GM12878 (cell line): ENCODE data around the gene BIN1. TPM values are rescaled to one million over a fixed set of nuclear protein-coding genes. Genes with fewer than 3 reads are reported as not detected.

Source experiments
- ATAC-seq: fragments of 200-7000 bp; cut with Tn5 transposase; 3 replicates; pipeline ENCODE4 v1.9.1; 2020; ENCODE audit warnings: mild to moderate bottlenecking, moderate library complexity
- BruUV-seq: library from RNA; stranded (reverse); fragments of 400-500 nt; replicated peaks from 2 replicates; lab custom pipeline; 2021; lab: Mats Ljungman, UMichigan
- CTCF ChIA-PET: fragments of 300-600 bp; sonication (Branson Sonifier 250); formaldehyde crosslinking; extraction: SDS; loops from one replicate; lab custom pipeline; 2021; ENCODE audit warnings: inconsistent platforms; lab: Yijun Ruan, JAX
- POLR2A ChIA-PET: fragments of 350-600 bp; formaldehyde crosslinking; extraction: SDS; loops from one replicate; lab custom pipeline; 2021; ENCODE audit warnings: inconsistent platforms; lab: Charles Lee
- RAD21 ChIA-PET: fragments of 300-600 bp; sonication (Branson Sonifier 250); formaldehyde crosslinking; loops from one replicate; lab custom pipeline; 2023; ENCODE audit warnings: antibody characterized with exemption; ENCODE audit not compliant: unreplicated experiment; lab: Charles Lee
- SMC1A ChIA-PET: fragments of 300-600 bp; sonication (Branson Sonifier 250); formaldehyde crosslinking; loops from one replicate; lab custom pipeline; 2023; ENCODE audit not compliant: unreplicated experiment, uncharacterized antibody; lab: Charles Lee
- DNase-seq: peaks from one replicate; pipeline ENCODE4 v3.0.0-alpha.2; 2011; ENCODE audit warnings: low read depth, low spot score
- FAIRE-seq: peaks from 3 replicates; lab custom pipeline; 2011; peaks lifted over from hg19 to GRCh38; lab: Jason Lieb, UNC
- H2AFZ ChIP-seq: 2 replicates; pipeline ENCODE4 v1.6.0; 2011; ENCODE audit warnings: low read depth, low read length, control low read depth; ENCODE audit not compliant: control insufficient read depth
- H3K27ac ChIP-seq: 2 replicates; pipeline ENCODE4 v1.5.1; 2011; ENCODE audit warnings: control low read depth; ENCODE audit not compliant: control insufficient read depth, insufficient read depth
- H3K27me3 ChIP-seq, 2 experiments: replicated peaks in 1 of 2; 2 replicates each; pipeline versions ENCODE4 v1.6.0 to v1.6.1; 2011; ENCODE audit warnings: low read length in 1 of 2; ENCODE audit not compliant: control insufficient read depth in 2 of 2, insufficient read depth in 2 of 2
- H3K36me3 ChIP-seq, 2 experiments: 2 replicates each; pipeline ENCODE4 v1.5.1; 2011; ENCODE audit warnings: low read length in 1 of 2; ENCODE audit not compliant: control insufficient read depth in 2 of 2, insufficient read depth in 2 of 2
- H3K4me1 ChIP-seq: 2 replicates; pipeline ENCODE4 v1.6.1; 2011; ENCODE audit warnings: mild to moderate bottlenecking, low read length, moderate library complexity, mixed read lengths; ENCODE audit not compliant: control insufficient read depth, insufficient read depth
- H3K4me2 ChIP-seq: 2 replicates; pipeline ENCODE4 v1.6.0; 2011; ENCODE audit warnings: control low read depth; ENCODE audit not compliant: control insufficient read depth, insufficient read depth
- H3K4me3 ChIP-seq: fragments of 200-600 bp; sonication (generic); 2 replicates; pipeline ENCODE4 v1.5.1; 2016
- H3K79me2 ChIP-seq: 2 replicates; pipeline ENCODE4 v1.6.0; 2011; ENCODE audit warnings: low read length; ENCODE audit not compliant: control insufficient read depth, insufficient read depth
- H3K9ac ChIP-seq: 2 replicates; pipeline ENCODE4 v1.8.0; 2011; ENCODE audit warnings: low read length, control low read depth, mixed read lengths; ENCODE audit not compliant: control insufficient read depth, insufficient read depth
- H3K9me3 ChIP-seq: replicated peaks from 3 replicates; pipeline ENCODE4 v1.5.1; 2011; ENCODE audit warnings: mild to moderate bottlenecking, low read length; ENCODE audit not compliant: control insufficient read depth, insufficient read depth
- H4K20me1 ChIP-seq: 2 replicates; pipeline ENCODE4 v1.6.0; 2011; ENCODE audit not compliant: control insufficient read depth, insufficient read depth
- CBFB ChIP-seq: IDR thresholded peaks from 2 replicates; pipeline ENCODE4 v1.6.1; 2016; ENCODE audit warnings: antibody characterized with exemption, low read depth
- CHD1 ChIP-seq: IDR thresholded peaks from 2 replicates; pipeline ENCODE4 v1.6.1; 2012; ENCODE audit warnings: low read depth, low read length, improper control_type of control experiment
- GATAD2B ChIP-seq: fragments of 450-650 bp; conservative IDR thresholded peaks from 2 replicates; pipeline ENCODE4 v1.6.1; 2017; ENCODE audit warnings: low read depth, mild to moderate bottlenecking, moderate library complexity
- TCF12 ChIP-seq: IDR thresholded peaks from 2 replicates; pipeline ENCODE4 v1.6.1; 2011; ENCODE audit warnings: low read depth, mild to moderate bottlenecking, low read length
- YY1 ChIP-seq: IDR thresholded peaks from 2 replicates; pipeline ENCODE4 v1.6.1; 2011; ENCODE audit warnings: low read depth, mild to moderate bottlenecking, low read length
- ZSCAN29 ChIP-seq: fragments of 450-650 bp; IDR thresholded peaks from 2 replicates; pipeline ENCODE4 v1.6.1; 2017; ENCODE audit warnings: mild to moderate bottlenecking, moderate library complexity
- WGBS: methylation state at CpG from one replicate; pipeline ENCODE4 v1.1.6; 2016; ENCODE audit warnings: low lambda C conversion rate; ENCODE audit not compliant: insufficient replicate concordance, insufficient coverage; ENCODE audit errors: missing lambda C conversion rate; 5-methylcytosine and 5-hydroxymethylcytosine counted together
- in situ Hi-C: fragments of 300-500 bp; cut with MboI; formaldehyde crosslinking; loops from 9 replicates; pipeline ENCODE4 v1.14.3; 2018; ENCODE audit warnings: mixed read lengths
- intact Hi-C: fragments of 100-400 bp; cut with micrococcal nuclease; formaldehyde crosslinking; loops from one replicate; pipeline ENCODE4 v1.14.2; 2022; ENCODE audit not compliant: unreplicated experiment
- polyA plus RNA-seq, 11 experiments: library from polyadenylated mRNA; depleted of rRNA in 4 of 11; unstranded in 6 of 11; stranded (reverse) in 5 of 11; fragments of >200 nt; fragmentation: Nextera tagmentation in 4 of 11; fragmentation: Illumina TruSeq in 1 of 11; extraction: Ambion mirVana in 4 of 11; extraction: Trizol in 1 of 11; gene quantifications; 1 replicate in 1 of 11; 2 replicates in 10 of 11; pipeline versions ENCODE4 v1.2.1 to v1.2.3, GENCODE V29; 2011 to 2016; ENCODE audit warnings: inconsistent platforms in 2 of 11, missing spikeins in 2 of 11, low read depth in 1 of 11
- total RNA-seq, 4 experiments: library from RNA; depleted of rRNA in 3 of 4; stranded (reverse); fragments of >200 nt in 3 of 4; fragmentation: Illumina TruSeq in 1 of 4; extraction: Trizol in 1 of 4; gene quantifications; 2 replicates each; pipeline versions ENCODE4 v1.2.1 to v1.2.3, GENCODE V29; 2013 to 2021
- TF ChIP-seq, protein P1 (sequence below): fragments of 450-650 bp; IDR thresholded peaks from 2 replicates; pipeline ENCODE4 v1.6.1; 2016; ENCODE audit warnings: mild to moderate bottlenecking
- TF ChIP-seq, protein P2 (sequence below): fragments of 450-650 bp; IDR thresholded peaks from 2 replicates; pipeline ENCODE4 v1.6.1; 2016; ENCODE audit warnings: mild to moderate bottlenecking, moderate library complexity, borderline replicate concordance
- TF ChIP-seq, protein P3 (sequence below): fragments of 450-650 bp; formaldehyde crosslinking; IDR thresholded peaks from 2 replicates; pipeline ENCODE4 v1.4.0; 2022; ENCODE audit warnings: mild to moderate bottlenecking, moderate library complexity
- TF ChIP-seq, protein P4 (sequence below): fragments of 450-650 bp; IDR thresholded peaks from 2 replicates; pipeline ENCODE4 v1.6.1; 2017; ENCODE audit warnings: mild to moderate bottlenecking, moderate library complexity

BIN1 gene
- total and polyA plus RNA-seq, 10 of the 15 experiments (the other 5 are each of a cell fraction or from before 2014, with no cell fraction given), result 0.32 to 21.3 (median 11.2) TPM

DNA sequence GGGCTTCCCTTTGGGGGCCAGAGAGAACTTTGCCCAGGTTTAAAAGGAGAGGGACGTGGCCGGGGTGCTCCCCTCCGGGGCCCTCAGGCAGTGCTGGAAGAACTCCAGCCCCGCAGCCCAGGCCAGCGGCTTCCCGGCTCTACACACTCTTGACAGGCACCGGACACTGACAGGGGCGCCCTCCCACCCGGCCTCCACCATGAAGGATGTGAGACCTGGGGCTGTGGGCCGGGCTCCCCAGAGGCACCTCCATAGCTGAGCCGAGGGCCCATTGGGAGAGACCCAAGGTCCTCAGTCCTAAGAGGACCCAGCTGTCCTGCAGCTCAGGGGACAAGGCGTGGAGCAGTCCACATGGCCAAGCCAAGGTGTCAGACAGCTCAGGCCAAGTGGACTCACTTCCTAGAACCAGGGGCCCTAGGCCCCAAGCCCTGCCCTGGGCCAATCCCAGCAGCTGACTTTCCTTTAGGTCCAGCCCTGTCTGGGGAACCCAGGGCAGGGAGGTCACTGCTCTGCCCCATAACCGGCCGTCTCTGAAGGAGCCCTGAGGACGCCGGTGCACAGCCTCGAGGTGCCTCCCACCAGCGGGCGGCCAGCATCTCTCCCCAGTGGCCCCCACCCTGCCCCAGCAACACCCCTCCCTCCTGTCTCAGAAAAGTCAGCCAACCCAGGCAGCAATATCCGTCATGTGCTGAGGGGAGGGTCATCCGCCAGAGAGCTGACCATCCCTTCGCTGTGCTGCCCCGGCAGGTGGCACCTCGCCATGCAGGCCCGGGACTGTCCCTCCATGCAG lies 51.8 kb downstream of the BIN1 start:
- ChIA-PET CTCF (no interaction called here), POLR2A (no interaction called here), RAD21 (interaction anchor here (0.6 kb wide), 1 partner anchor 191 kb away, joined by 3 read pairs; no protein-coding TSS in a partner anchor), SMC1A (no interaction called here)
- FAIRE-seq (no peak), ATAC-seq (no peak), DNase-seq (no peak)
- Histone ChIP-seq H3K79me2 (no peaks in the 10 kb centered on the region), H3K4me1 (no peaks in the 10 kb centered on the region), H3K36me3 (no peaks in the 10 kb centered on the region), H3K27ac (no peak overlapping the region), H3K4me2 (no peak overlapping the region), H3K9ac (no peak overlapping the region), H3K9me3 (no peaks in the 10 kb centered on the region), H3K27me3 (no peaks in the 10 kb centered on the region), H3K4me3 (no peak overlapping the region), H4K20me1 (no peaks in the 10 kb centered on the region), H2AFZ (no peak overlapping the region)
- BruUV-seq, result no TSS peak
- WGBS, result 80% methylated on average over 25 of the region's 25 CpGs
- in situ Hi-C loops (no loop called here), intact Hi-C loops (loop anchor here (10.0 kb wide), 1 partner anchor 170 kb away; no protein-coding TSS in a partner anchor)
- TF ChIP-seq TCF12 (no peak), ZSCAN29 (no peak), CHD1 (no peak), YY1 (no peak), CBFB (no peak), GATAD2B (no peak)
- TF ChIP-seq, protein P1, sequence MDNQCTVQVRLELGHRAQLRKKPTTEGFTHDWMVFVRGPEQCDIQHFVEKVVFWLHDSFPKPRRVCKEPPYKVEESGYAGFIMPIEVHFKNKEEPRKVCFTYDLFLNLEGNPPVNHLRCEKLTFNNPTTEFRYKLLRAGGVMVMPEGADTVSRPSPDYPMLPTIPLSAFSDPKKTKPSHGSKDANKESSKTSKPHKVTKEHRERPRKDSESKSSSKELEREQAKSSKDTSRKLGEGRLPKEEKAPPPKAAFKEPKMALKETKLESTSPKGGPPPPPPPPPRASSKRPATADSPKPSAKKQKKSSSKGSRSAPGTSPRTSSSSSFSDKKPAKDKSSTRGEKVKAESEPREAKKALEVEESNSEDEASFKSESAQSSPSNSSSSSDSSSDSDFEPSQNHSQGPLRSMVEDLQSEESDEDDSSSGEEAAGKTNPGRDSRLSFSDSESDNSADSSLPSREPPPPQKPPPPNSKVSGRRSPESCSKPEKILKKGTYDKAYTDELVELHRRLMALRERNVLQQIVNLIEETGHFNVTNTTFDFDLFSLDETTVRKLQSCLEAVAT, result no peak
- TF ChIP-seq, protein P2, sequence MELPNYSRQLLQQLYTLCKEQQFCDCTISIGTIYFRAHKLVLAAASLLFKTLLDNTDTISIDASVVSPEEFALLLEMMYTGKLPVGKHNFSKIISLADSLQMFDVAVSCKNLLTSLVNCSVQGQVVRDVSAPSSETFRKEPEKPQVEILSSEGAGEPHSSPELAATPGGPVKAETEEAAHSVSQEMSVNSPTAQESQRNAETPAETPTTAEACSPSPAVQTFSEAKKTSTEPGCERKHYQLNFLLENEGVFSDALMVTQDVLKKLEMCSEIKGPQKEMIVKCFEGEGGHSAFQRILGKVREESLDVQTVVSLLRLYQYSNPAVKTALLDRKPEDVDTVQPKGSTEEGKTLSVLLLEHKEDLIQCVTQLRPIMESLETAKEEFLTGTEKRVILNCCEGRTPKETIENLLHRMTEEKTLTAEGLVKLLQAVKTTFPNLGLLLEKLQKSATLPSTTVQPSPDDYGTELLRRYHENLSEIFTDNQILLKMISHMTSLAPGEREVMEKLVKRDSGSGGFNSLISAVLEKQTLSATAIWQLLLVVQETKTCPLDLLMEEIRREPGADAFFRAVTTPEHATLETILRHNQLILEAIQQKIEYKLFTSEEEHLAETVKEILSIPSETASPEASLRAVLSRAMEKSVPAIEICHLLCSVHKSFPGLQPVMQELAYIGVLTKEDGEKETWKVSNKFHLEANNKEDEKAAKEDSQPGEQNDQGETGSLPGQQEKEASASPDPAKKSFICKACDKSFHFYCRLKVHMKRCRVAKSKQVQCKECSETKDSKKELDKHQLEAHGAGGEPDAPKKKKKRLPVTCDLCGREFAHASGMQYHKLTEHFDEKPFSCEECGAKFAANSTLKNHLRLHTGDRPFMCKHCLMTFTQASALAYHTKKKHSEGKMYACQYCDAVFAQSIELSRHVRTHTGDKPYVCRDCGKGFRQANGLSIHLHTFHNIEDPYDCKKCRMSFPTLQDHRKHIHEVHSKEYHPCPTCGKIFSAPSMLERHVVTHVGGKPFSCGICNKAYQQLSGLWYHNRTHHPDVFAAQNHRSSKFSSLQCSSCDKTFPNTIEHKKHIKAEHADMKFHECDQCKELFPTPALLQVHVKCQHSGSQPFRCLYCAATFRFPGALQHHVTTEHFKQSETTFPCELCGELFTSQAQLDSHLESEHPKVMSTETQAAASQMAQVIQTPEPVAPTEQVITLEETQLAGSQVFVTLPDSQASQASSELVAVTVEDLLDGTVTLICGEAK, result no peak
- TF ChIP-seq, protein P3, sequence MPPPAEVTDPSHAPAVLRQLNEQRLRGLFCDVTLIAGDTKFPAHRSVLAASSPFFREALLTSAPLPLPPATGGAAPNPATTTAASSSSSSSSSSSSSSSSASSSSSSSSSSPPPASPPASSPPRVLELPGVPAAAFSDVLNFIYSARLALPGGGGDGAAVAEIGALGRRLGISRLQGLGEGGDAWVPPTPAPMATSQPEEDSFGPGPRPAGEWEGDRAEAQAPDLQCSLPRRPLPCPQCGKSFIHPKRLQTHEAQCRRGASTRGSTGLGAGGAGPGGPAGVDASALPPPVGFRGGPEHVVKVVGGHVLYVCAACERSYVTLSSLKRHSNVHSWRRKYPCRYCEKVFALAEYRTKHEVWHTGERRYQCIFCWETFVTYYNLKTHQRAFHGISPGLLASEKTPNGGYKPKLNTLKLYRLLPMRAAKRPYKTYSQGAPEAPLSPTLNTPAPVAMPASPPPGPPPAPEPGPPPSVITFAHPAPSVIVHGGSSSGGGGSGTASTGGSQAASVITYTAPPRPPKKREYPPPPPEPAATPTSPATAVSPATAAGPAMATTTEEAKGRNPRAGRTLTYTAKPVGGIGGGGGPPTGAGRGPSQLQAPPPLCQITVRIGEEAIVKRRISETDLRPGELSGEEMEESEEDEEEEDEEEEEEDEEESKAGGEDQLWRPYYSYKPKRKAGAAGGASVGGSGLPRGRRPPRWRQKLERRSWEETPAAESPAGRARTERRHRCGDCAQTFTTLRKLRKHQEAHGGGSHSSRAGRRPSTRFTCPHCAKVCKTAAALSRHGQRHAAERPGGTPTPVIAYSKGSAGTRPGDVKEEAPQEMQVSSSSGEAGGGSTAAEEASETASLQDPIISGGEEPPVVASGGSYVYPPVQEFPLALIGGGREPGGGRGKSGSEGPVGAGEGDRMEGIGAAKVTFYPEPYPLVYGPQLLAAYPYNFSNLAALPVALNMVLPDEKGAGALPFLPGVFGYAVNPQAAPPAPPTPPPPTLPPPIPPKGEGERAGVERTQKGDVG, result no peak
- TF ChIP-seq, protein P4, sequence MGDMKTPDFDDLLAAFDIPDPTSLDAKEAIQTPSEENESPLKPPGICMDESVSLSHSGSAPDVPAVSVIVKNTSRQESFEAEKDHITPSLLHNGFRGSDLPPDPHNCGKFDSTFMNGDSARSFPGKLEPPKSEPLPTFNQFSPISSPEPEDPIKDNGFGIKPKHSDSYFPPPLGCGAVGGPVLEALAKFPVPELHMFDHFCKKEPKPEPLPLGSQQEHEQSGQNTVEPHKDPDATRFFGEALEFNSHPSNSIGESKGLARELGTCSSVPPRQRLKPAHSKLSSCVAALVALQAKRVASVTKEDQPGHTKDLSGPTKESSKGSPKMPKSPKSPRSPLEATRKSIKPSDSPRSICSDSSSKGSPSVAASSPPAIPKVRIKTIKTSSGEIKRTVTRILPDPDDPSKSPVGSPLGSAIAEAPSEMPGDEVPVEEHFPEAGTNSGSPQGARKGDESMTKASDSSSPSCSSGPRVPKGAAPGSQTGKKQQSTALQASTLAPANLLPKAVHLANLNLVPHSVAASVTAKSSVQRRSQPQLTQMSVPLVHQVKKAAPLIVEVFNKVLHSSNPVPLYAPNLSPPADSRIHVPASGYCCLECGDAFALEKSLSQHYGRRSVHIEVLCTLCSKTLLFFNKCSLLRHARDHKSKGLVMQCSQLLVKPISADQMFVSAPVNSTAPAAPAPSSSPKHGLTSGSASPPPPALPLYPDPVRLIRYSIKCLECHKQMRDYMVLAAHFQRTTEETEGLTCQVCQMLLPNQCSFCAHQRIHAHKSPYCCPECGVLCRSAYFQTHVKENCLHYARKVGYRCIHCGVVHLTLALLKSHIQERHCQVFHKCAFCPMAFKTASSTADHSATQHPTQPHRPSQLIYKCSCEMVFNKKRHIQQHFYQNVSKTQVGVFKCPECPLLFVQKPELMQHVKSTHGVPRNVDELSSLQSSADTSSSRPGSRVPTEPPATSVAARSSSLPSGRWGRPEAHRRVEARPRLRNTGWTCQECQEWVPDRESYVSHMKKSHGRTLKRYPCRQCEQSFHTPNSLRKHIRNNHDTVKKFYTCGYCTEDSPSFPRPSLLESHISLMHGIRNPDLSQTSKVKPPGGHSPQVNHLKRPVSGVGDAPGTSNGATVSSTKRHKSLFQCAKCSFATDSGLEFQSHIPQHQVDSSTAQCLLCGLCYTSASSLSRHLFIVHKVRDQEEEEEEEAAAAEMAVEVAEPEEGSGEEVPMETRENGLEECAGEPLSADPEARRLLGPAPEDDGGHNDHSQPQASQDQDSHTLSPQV, result no peak
